HG02610 (cell line): Measurements from ENCODE around the gene ASIC3.
"Not testable (repeated sequence)": the region's sequence is repeated elsewhere in the genome, so short reads cannot be mapped to it uniquely, and the experiment has no call there.

Experiments
- ATAC-seq: cut with Tn5 transposase; IDR thresholded peaks from one replicate; pipeline ENCODE4 v1.9.1; 2021; ENCODE audit warnings: mild to moderate bottlenecking, moderate library complexity; ENCODE audit not compliant: unreplicated experiment

The ASIC3 gene

DNA sequence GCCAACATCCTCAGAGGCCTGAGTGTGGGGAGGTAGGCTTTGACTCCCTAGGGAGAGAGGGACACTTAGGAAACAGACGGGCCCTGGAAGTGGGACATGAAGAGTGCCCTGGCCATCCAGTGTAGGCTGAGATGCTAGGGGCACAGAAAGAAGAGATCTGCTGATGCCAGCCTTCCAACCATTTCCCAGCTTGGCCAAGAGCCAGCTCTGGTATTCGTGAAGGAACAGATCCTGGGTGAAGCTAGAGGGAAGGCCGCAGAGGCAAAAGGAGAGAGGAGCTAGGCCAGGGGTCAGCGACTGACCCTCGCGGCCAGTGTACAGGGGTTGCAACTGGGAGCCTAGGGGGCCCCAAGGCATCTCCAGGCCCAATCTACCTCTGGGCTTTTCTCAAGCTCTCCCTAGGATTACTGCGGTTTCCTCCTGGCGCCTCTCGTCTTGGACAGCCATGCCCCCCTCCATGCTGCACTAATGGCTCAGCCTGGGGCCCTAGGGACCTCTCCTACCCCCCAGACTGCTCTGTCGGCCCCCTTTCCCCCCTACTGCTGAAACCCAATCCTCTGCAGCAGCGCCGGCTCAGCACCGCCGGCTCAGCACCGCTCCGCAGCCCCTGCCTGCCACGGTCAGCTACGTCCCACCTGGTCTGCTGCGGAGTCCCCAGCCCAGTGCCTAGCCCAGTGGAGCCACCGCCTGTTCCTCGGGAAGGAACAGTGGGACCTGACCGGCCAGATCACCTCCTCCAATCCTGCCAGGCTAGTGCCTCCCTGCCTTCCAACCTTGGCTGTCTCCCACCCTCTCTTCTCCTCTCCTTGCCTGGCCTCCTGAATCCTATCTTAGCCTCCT lies at the start of gene ASIC3:
ASIC3 (plus strand) TSS at position 556 of the 840 bp plus-strand sequence. CDS start 355 bp downstream, outside the sequence.
- no peak for ATAC-seq

GRCh38 chr7:150999001-150999400 lies 49.3 kb upstream of the ASIC3 start:
- ATAC-seq, result no peak

GRCh38 chr7:150999497-151000230 lies 48.7 kb upstream of the ASIC3 start:
- ATAC-seq, result no peak

- no peak for ATAC-seq
These were observed 47.3 kb upstream of the ASIC3 start for GRCh38 chr7:151000897-151001495.

DNA sequence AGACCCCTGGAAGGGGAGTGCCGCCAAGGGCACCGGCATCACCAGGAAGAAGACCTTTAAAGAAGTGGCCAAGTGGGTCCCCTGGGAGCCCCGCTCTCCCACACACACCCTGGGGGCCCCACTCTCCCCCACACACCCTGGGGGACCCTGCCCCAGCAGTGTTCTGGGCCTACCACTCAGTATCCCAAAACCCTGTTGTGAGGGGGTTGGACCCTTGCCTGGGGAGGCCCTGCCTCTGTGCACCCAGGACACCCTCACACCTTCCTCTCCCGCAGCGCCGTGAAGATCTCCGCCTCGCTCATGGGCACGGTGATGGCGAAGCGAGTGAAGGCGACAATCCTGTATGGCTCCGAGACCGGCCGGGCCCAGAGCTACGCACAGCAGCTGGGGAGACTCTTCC lies 46.8 kb upstream of the ASIC3 start:
- ATAC-seq, result no peak

DNA sequence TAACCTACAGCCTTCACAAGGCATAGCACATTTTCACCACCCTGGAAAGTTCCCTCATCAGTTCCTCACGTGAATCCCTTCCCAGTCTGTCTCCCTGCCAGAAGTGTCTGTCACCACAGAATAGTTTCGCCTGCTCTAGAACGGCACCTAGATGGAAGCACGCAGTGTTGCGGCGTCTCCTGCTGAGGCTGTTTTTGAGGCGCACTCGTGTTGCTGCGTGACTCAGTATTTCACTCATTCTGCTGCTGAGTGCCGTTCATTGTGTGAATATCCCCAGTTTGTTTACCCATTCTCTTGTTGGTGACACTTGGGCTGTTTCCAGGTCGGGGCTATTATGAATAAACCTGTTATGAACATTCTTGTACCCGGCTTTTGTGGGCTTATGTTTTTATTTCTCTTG lies 44.8 kb upstream of the ASIC3 start:
- ATAC-seq, result no peak

- ATAC-seq, result no peak
These were observed 42.8 kb upstream of the ASIC3 start for GRCh38 chr7:151005566-151005965.

- ATAC-seq, result no peak
These were observed 41.6 kb upstream of the ASIC3 start for GRCh38 chr7:151006590-151007300.

GRCh38 chr7:151007469-151007898 lies 40.8 kb upstream of the ASIC3 start:
- ATAC-seq, result no peak

- no peak for ATAC-seq
These were observed 40.2 kb upstream of the ASIC3 start for GRCh38 chr7:151008143-151008510.

- ATAC-seq, result no peak
These were observed 39.6 kb upstream of the ASIC3 start for GRCh38 chr7:151008511-151009323.

- no peak for ATAC-seq
These were observed 38.8 kb upstream of the ASIC3 start for GRCh38 chr7:151009327-151010036.

DNA sequence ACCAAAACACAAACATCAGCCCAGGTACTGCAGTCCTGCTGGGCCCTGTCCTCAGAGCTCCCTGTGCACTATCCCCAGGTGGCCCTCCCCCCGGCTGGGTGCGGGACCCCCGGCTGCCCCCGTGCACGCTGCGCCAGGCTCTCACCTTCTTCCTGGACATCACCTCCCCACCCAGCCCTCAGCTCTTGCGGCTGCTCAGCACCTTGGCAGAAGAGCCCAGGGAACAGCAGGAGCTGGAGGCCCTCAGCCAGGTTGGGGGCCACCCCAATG lies 38.4 kb upstream of the ASIC3 start:
- ATAC-seq, result no peak

DNA sequence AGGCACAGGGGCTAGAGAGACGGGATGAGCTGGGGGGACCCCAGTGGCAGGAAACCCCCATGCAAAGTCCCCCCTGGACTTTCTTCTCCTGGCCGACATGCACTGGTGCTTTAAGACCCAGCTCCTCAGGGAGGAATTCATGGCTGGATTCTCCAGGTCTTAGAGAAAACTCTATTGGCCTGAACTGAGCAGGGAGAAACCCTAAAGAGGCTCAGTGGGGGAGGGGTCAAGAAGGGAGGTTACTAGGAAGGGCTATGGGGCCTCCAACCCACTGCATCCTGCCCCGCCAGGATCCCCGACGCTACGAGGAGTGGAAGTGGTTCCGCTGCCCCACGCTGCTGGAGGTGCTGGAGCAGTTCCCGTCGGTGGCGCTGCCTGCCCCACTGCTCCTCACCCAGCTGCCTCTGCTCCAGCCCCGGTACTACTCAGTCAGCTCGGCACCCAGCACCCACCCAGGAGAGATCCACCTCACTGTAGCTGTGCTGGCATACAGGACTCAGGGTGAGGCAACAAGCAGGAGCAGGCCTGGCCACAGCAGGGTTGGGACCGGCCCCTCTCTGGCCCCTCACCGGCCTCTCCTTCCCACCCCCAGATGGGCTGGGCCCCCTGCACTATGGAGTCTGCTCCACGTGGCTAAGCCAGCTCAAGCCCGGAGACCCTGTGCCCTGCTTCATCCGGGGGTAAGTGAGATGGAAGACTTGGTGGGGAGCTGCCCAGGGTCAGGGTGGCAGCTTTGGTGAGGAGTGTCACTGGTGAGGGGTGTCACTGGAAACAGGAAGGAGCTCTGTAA lies 37.8 kb upstream of the ASIC3 start:
- ATAC-seq, result no peak

- ATAC-seq, result no peak
These were observed 37.3 kb upstream of the ASIC3 start for GRCh38 chr7:151011097-151011409.

DNA sequence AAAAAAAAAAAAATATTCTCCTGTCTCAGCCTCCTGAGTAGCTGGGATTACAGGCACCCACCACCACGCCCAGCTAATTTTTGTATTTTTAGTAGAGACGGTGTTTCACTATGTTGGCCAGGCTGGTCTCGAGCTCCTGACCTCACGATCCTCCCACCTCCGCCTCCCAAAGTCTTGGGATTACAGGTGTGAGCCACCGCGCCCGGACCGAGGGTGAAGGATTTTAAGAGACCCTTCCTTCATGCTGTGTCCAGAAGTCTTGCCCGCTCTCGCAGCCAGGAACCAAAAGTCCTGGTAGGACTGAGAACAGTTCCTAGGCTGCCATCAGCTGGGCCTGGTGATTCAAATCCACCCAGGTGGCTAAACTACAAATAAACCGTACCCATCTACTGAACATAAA lies 36.7 kb upstream of the ASIC3 start:
- not testable (repeated sequence) for ATAC-seq

DNA sequence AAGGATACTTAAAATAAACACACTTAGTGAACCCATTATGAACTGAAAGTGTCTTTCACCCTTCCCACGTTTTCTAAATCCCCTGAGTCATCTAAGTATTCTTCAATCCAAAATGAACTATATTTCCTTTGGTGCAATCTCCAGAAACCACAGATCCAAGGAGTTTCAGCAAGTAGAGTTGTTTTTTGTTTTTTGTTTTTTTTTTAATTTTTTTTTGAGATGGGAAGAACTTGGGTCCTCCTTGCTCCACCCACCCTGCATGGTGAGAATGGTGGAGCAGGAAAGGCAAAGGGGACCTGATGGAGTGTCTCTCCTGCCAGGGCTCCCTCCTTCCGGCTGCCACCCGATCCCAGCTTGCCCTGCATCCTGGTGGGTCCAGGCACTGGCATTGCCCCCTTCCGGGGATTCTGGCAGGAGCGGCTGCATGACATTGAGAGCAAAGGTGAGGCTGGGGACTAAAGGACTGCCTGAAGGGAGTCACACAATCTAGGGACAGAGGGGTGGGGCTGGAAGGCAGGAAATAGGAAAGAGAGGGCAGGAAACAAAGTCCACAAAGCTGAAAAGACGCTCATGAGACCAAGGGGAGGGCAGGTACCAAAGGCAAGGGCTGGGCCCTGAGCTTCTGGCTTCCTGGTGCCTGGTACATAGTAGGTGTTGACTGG lies 36.2 kb upstream of the ASIC3 start:
- ATAC-seq, result no peak

- no peak for ATAC-seq
These were observed 35.4 kb upstream of the ASIC3 start for GRCh38 chr7:151012911-151013347.

DNA sequence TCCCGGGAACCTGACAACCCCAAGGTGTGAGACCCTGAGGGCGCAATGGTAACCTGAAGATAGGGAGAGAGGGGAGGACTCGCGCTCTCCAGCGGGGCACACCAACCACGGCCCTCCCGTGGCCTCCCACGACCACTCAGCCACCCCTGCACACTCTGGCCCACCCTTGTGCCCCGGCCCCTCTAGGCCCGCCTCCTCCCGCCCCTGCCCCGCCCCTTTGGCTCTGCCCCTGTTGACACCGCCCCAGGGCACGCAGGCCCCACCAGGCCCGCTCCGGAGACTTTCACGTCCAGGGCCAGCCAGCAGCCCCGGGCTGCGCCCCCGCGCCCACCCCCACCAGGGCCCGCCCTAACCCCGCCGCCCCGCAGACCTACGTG lies 35.0 kb upstream of the ASIC3 start:
- no peak for ATAC-seq
